ENCODE measurements around the gene F11R. TPM values are rescaled to one million over a fixed set of nuclear protein-coding genes. Genes with fewer than 3 reads are reported as not detected.

F11R gene
- total RNA-seq (2022; extraction: Qiagen RNA extraction; ENCODE audit: low read depth), result 46.4 to 85.2 TPM (median 65.9 TPM) in 5 replicates

DNA sequence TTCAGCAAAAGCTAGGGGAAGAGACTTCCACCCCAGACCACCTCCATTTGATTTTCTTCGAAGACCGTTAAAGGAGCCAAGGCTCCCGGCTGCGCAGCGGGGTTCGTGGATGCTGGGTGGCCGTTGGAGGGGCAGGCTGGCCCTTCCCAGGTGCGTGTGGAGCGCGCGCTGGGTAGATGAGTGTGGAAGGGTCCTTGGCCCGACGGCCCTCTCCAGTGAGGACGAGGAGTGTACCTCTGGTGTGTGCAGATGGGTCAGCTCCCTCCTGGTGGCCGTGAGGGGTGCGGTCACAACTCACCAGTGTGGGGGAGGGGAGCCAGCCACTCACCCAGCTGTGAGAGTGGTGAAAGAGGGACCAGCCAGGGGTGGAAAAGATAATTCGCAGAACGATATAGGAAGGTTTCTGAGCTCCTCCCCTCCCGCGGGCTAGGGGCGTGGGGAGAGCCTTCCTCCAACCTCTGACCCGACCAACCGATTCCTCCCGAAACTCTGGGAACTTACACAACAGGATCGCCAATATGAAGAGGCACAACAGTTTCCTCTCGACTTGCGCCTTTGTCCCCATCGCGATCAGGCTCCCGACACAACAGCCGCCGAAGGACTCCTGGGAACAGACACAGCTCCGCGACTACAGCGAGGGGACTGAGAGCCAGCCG, at the start of gene F11R:
Gene F11R, minus strand, starts transcription at position 644 of the 656 bp plus-strand sequence. Its CDS starts 79 bp downstream, at position 565.

DNA sequence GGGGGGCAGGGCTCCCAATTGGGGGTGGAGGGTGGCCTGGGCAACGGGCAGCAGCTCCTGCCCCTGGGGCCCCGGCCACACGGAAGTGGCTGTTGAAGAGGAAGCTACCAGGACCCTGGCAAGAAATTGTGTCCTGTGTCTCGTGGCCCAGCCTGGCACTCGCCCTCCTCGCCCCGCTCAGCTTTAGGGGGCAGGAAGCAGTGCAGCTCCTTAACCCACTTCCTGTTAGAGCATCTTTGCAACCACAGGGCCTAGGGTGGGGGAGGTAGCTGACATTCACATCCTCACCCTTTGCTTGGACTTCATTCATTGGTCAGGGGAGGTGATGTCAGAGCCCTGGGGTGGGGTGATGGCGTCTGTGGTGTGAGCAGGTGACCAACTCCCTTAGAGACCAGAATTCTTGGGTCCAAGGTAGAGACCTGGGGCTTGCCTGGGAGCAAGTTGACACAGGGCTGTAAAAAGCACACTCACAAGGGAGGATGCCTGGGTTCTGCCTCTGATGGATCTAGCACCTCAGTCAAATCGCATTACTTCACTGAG, 48.8 kb upstream of the F11R start, which contains the start of gene ARHGAP30:
Gene ARHGAP30, minus strand, starts transcription at position 161 of the 540 bp plus-strand sequence. CDS start 267 bp downstream, outside the sequence.

DNA sequence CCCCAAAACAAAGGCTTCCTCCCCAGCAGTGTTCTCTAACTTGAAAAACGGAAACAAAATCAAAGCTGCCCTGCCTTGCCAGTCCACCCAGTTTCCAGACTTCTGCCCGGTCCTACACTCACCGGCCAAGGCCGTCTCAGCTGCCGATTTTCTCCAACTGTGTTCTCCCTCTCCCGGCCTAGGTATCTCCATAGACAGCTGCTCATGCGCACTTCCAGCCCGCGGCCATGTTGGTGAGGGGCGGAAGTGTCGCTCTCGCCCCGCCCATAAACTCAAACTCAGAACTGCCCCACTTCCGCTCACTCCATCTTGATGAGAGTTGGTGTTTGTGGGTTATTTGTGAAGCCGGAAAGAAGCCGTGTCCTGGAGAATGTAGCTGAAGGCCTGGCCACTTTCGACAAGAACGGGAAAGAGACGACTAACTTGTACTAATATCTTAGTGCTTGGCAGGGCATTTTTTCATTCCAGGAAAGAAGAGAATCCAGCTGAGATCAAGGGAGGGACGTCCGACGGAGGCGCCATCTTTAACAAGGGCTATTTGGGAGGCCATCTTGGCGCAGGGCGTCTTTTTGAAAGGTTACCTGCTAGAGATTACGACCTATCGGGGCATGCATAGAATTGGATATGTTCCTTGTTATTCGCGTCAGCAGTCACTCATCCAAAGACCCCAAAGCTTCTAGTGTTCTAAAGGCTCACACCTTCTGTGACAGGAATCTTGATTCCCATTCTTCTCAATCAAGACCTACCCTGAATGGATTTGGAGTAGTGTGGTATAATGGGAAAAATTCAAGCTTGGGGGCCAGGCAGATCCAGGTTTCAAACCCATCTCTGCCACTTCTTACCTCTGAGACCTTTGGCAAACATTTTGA, 25.0 kb upstream of the F11R start, which contains the start of gene USF1:
Gene USF1, minus strand, starts transcription at position 242 of the 869 bp plus-strand sequence. CDS start 2,702 bp downstream, outside the sequence.

DNA sequence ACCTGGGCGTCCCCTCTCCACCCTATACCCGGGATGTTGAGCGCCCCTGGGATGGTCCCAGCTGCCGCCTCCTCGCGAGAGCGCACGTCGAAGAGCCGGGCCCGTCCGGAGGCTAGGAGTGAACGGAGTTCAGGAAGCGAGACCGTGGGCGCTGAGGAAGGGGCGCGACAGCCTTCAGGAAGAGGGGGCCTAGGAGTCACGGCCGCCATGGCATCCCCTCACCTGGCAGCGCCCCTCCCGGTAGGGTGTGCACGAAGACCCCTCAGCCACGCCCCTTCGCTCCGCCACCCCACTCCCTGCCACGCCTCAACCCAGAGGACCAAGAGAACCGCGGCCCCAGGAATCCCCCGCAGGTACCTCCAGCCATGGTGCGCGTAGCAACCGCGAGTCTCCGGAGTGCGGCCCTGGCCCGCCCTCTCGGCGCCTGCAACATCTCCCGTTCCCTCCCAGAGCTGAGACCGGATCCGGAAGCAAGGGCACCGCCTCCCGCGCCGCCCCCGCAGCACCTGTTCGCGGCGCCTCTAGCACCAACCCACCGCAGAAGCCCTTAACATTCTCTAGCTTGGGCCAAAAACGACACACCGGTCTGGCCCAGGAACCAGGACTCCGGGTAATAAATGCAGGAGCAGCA, 17.7 kb upstream of the F11R start, which contains the start of gene TSTD1:
Gene TSTD1, minus strand, starts transcription at position 442 of the 631 bp plus-strand sequence. Its CDS starts 75 bp downstream, at position 367.

DNA sequence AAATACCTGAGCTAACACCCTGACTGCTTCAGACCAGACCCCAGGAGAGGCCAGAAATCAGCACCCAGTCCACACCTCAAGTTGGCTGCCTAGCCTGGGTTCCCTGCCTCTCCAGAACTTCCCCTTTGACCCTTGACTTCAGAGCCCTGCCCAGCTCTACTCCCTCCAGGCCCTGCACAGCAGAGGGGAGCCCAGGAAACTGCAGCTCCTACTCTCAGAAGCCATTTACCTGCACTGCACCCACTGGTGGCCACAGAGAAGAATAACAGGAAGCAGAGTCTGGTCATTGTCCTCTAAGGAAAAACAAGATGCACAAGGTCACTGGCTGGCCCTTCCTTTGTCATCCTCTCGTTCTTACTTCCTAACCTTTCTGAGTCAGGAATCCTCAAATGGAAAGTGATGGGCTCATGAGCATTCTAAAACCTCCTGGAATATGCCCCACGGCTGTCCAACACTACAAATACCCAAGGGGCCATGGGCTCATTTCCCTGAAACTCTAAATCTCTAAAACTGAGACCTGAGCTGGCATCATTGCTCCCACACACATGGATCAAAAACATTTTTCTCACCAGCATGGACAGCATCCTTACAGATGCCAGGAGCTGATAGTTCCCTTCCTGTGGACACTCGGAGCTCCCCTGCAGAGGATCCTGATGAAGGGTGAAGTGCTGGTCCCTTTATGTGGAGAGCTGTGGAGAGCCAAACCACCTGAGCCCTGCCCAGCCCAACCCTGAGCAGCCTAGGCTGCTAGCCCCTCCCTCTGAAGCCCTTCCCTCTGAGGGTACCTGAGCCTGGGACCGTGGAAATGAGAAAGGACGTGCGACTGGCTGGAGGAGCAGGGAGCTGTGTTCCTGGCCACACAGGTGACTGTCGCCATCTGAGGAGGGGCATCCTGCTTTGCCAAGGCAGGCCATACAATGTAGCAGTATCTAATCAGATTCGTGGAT, 66.5 kb downstream of the F11R start, which contains the start of gene ITLN2:
Gene ITLN2, minus strand, starts transcription at position 652 of the 947 bp plus-strand sequence. Its CDS starts 68 bp downstream, at position 584.

Other genes starting within 250 kb of the F11R start
- gene LY9, start 225.0 kb downstream of the F11R start, total RNA-seq (2022; extraction: Qiagen RNA extraction; ENCODE audit: low read depth), result 0.11 to 0.22 TPM (median 0.16 TPM) in 5 replicates
- gene CD244, start 158.3 kb downstream of the F11R start, total RNA-seq (2022; extraction: Qiagen RNA extraction; ENCODE audit: low read depth), result not detected in 5 replicates
- not detected in 5 replicates for gene ITLN1, start 136.0 kb downstream of the F11R start, total RNA-seq (2022; extraction: Qiagen RNA extraction; ENCODE audit: low read depth)
- 0.30 to 0.93 TPM (median 0.57 TPM) in 5 replicates for gene ITLN2, start 66.3 kb downstream of the F11R start, total RNA-seq (2022; extraction: Qiagen RNA extraction; ENCODE audit: low read depth)
- 0.22 to 0.33 TPM (median 0.30 TPM) in 4 of 5 replicates, not detected in the other for gene TSTD1, start 17.8 kb upstream of the F11R start, total RNA-seq (2022; extraction: Qiagen RNA extraction; ENCODE audit: low read depth)
- gene USF1, start 24.8 kb upstream of the F11R start, total RNA-seq (2022; extraction: Qiagen RNA extraction; ENCODE audit: low read depth), result 49.1 to 56.7 TPM (median 53.8 TPM) in 5 replicates
- gene ARHGAP30, start 48.7 kb upstream of the F11R start, total RNA-seq (2022; extraction: Qiagen RNA extraction; ENCODE audit: low read depth), result 0.07 to 0.14 TPM (median 0.10 TPM) in 4 of 5 replicates, not detected in the other
- gene NECTIN4, start 68.4 kb upstream of the F11R start, total RNA-seq (2022; extraction: Qiagen RNA extraction; ENCODE audit: low read depth), result 2.0 to 3.1 TPM (median 2.1 TPM) in 5 replicates
- gene KLHDC9, start 77.2 kb upstream of the F11R start, total RNA-seq (2022; extraction: Qiagen RNA extraction; ENCODE audit: low read depth), result 1.4 to 2.0 TPM (median 1.6 TPM) in 5 replicates
- 103 to 127 TPM (median 108 TPM) in 5 replicates for gene PFDN2, start 96.9 kb upstream of the F11R start, total RNA-seq (2022; extraction: Qiagen RNA extraction; ENCODE audit: low read depth)
- gene NIT1, start 97.0 kb upstream of the F11R start, total RNA-seq (2022; extraction: Qiagen RNA extraction; ENCODE audit: low read depth), result 28.4 to 32.9 TPM (median 30.2 TPM) in 5 replicates
- gene DEDD, start 111.5 kb upstream of the F11R start, total RNA-seq (2022; extraction: Qiagen RNA extraction; ENCODE audit: low read depth), result 26.5 to 32.2 TPM (median 30.1 TPM) in 5 replicates
- gene UFC1, start 132.8 kb upstream of the F11R start, total RNA-seq (2022; extraction: Qiagen RNA extraction; ENCODE audit: low read depth), result 83.0 to 144 TPM (median 90.5 TPM) in 5 replicates
- 16.0 to 23.4 TPM (median 21.1 TPM) in 5 replicates for gene USP21, start 138.3 kb upstream of the F11R start, total RNA-seq (2022; extraction: Qiagen RNA extraction; ENCODE audit: low read depth)
- gene PPOX, start 145.3 kb upstream of the F11R start, total RNA-seq (2022; extraction: Qiagen RNA extraction; ENCODE audit: low read depth), result 13.8 to 17.2 TPM (median 14.6 TPM) in 5 replicates
- 22.6 to 27.7 TPM (median 26.3 TPM) in 5 replicates for gene B4GALT3, start 156.4 kb upstream of the F11R start, total RNA-seq (2022; extraction: Qiagen RNA extraction; ENCODE audit: low read depth)
- gene ADAMTS4, start 177.9 kb upstream of the F11R start, total RNA-seq (2022; extraction: Qiagen RNA extraction; ENCODE audit: low read depth), result 0.03 TPM in 1 of 5 replicates, not detected in the others
- 75.9 to 106 TPM (median 84.1 TPM) in 5 replicates for gene NDUFS2, start 181.2 kb upstream of the F11R start, total RNA-seq (2022; extraction: Qiagen RNA extraction; ENCODE audit: low read depth)
- gene FCER1G, start 194.1 kb upstream of the F11R start, total RNA-seq (2022; extraction: Qiagen RNA extraction; ENCODE audit: low read depth), result 0.46 to 0.74 TPM in 2 of 5 replicates, not detected in the others
- 3.2 TPM in 1 of 5 replicates, not detected in the others for gene APOA2, start 202.5 kb upstream of the F11R start, total RNA-seq (2022; extraction: Qiagen RNA extraction; ENCODE audit: low read depth)
- 9.3 to 12.6 TPM (median 11.7 TPM) in 5 replicates for gene TOMM40L, start 204.9 kb upstream of the F11R start, total RNA-seq (2022; extraction: Qiagen RNA extraction; ENCODE audit: low read depth)
- 0.26 TPM in 1 of 5 replicates, not detected in the others for gene NR1I3, start 217.1 kb upstream of the F11R start, total RNA-seq (2022; extraction: Qiagen RNA extraction; ENCODE audit: low read depth)
- gene PCP4L1, start 237.6 kb upstream of the F11R start, total RNA-seq (2022; extraction: Qiagen RNA extraction; ENCODE audit: low read depth), result 0.10 to 0.11 TPM in 2 of 5 replicates, not detected in the others

All from A549 treated with GW870086 at 1 μM for 4 hours (cell line).